ENCODE data around the gene PTDSS2. TPM values are rescaled to one million over a fixed set of nuclear protein-coding genes. Genes with fewer than 3 reads are reported as not detected.

Gene PTDSS2
- total and polyA plus RNA-seq, 9 of the 15 experiments (the other 6 are each of a cell fraction or from before 2014, with no cell fraction given), result 0.45 to 53.9 (median 17.2) TPM

GRCh38 chr11:460331-461199 lies 10.5 kb downstream of the PTDSS2 start (continued):
- TF ChIP-seq ZMIZ1 (IDR thresholded peaks at IDR 0.05; ENCODE audit: low read depth in 2 of 2, low read length in 2 of 2) (0 out of 4 replicates have a peak, but pooled peaks of 1 of the 2 experiments have one; percentile 23), ARID2 (IDR thresholded peaks at IDR 0.05) (no peak), SRSF3 (IDR thresholded peaks at IDR 0.05; ENCODE audit: insufficient read depth, low read length) (no peak), KDM2B (CRISPR knock-in tag; IDR thresholded peaks at IDR 0.05) (no peak), TBP (optimal IDR thresholded peaks at IDR 0.05; ENCODE audit: low read depth, low read length) (peak; percentile 27), LCOR (CRISPR knock-in tag; IDR thresholded peaks at IDR 0.05) (peak; percentile 70; the same call in 1 of the 2 replicates), TBL1XR1 (IDR thresholded peaks at IDR 0.05; ENCODE audit: low read length in 2 of 2) (peak in 1 of 2 experiments; percentile 61; a peak in 2 of 4 replicates), WHSC1 (IDR thresholded peaks at IDR 0.05; ENCODE audit: low read length) (no peak), YY1 (IDR thresholded peaks at IDR 0.05; ENCODE audit: borderline replicate concordance in 1 of 3, control insufficient read depth in 1 of 3, extremely low read depth in 1 of 3, insufficient read depth in 3 of 3, insufficient read length in 1 of 3, insufficient replicate concordance in 2 of 3, low read depth in 1 of 3, low read length in 2 of 3) (no peak), SMAD4 (CRISPR knock-in tag; conservative IDR thresholded peaks at IDR 0.05) (peak; percentile 98), NEUROD1 (IDR thresholded peaks at IDR 0.05; ENCODE audit: borderline replicate concordance, low read depth, low read length, partially characterized antibody) (no peak), FOXA3 (CRISPR knock-in tag; conservative IDR thresholded peaks at IDR 0.05 in 1 of 2, IDR thresholded peaks at IDR 0.05 in 1 of 2) (peak in 1 of 2 experiments; percentile 2; a peak in 1 of 4 replicates), COPS2 (conservative IDR thresholded peaks at IDR 0.05) (no peak)
